SJSA1 (cell line): ENCODE measurements around the gene TBX18. TPM values are rescaled to one million over a fixed set of nuclear protein-coding genes. Genes with fewer than 3 reads are reported as not detected.

Experiments
- DNase-seq, 2 experiments: peaks; one replicate each; pipeline ENCODE4 v3.0.0-alpha.2; 2015 to 2020; ENCODE audit warnings: low spot score in 2 of 2, low read depth in 1 of 2
- H3K27ac ChIP-seq: fragments of 250-450 bp; sonication (Bioruptor Pico); 2 replicates; pipeline ENCODE4 v1.5.1; 2020; ENCODE audit warnings: mild to moderate bottlenecking, moderate library complexity
- H3K27me3 ChIP-seq: fragments of 250-450 bp; sonication (Bioruptor Pico); replicated peaks from 2 replicates; pipeline ENCODE4 v1.5.1; 2020; ENCODE audit warnings: mild to moderate bottlenecking, moderate library complexity
- H3K36me3 ChIP-seq: fragments of 250-450 bp; sonication (Bioruptor Pico); 2 replicates; pipeline ENCODE4 v1.5.1; 2020; ENCODE audit warnings: mild to moderate bottlenecking
- H3K4me1 ChIP-seq: fragments of 250-450 bp; sonication (Bioruptor Pico); replicated peaks from 2 replicates; pipeline ENCODE4 v1.6.1; 2021; ENCODE audit warnings: mild to moderate bottlenecking
- H3K4me3 ChIP-seq: fragments of 250-450 bp; sonication (Bioruptor Pico); 2 replicates; pipeline ENCODE4 v1.5.1; 2020; ENCODE audit warnings: mild to moderate bottlenecking
- H3K9me3 ChIP-seq: fragments of 250-450 bp; sonication (Bioruptor Pico); replicated peaks from 2 replicates; pipeline ENCODE4 v1.5.1; 2020; ENCODE audit warnings: mild to moderate bottlenecking
- total RNA-seq: library from RNA; depleted of rRNA; stranded (reverse); fragments of >200 nt; shearing (Covaris generic); gene quantifications from 2 replicates; pipeline ENCODE4 v1.2.3, GENCODE V29; 2014

TBX18 gene
- total RNA-seq, 1 experiment from 2014 or later = 35.1 TPM

- DNase-seq = peak in 1 of 2 experiments; percentile 45
- Histone ChIP-seq H3K36me3 (no peaks in the 10 kb centered on the region), H3K27me3 (no peaks in the 10 kb centered on the region), H3K4me3 (peak overlapping the region; percentile 36), H3K9me3 (0 out of 2 replicates have a peak, but pooled peaks cover 4% of the 10 kb centered on the region), H3K4me1 (peaks cover 22% of the 10 kb centered on the region), H3K27ac (peak overlapping the region; percentile 48)
Observed at GRCh38 chr6:84769306-84769705, 4.9 kb upstream of the TBX18 start.

GRCh38 chr6:84768442-84769174, 4.2 kb upstream of the TBX18 start:
- Histone ChIP-seq H3K27ac (peak overlapping the region; percentile 48), H3K4me3 (peak overlapping the region; percentile 36), H3K4me1 (peaks cover 22% of the 10 kb centered on the region), H3K9me3 (0 out of 2 replicates have a peak, but pooled peaks cover 2% of the 10 kb centered on the region), H3K36me3 (peaks cover 3% of the 10 kb centered on the region), H3K27me3 (no peaks in the 10 kb centered on the region)
- DNase-seq = peak; percentile 67 to 86

GRCh38 chr6:84767526-84768201, 3.3 kb upstream of the TBX18 start:
- Histone ChIP-seq H3K27me3 (no peaks in the 10 kb centered on the region), H3K4me3 (peak overlapping the region; percentile 36), H3K9me3 (no peaks in the 10 kb centered on the region), H3K36me3 (peaks cover 9% of the 10 kb centered on the region), H3K4me1 (peaks cover 22% of the 10 kb centered on the region), H3K27ac (peak overlapping the region; percentile 48; the same call in 1 of the 2 replicates)
- DNase-seq = peak in 1 of 2 experiments; percentile 21

GRCh38 chr6:84766799-84767525, 2.6 kb upstream of the TBX18 start:
- Histone ChIP-seq H3K27ac (no peak overlapping the region), H3K4me1 (peaks cover 22% of the 10 kb centered on the region), H3K27me3 (no peaks in the 10 kb centered on the region), H3K4me3 (no peak overlapping the region), H3K9me3 (no peaks in the 10 kb centered on the region), H3K36me3 (peaks cover 16% of the 10 kb centered on the region)
- no peak for DNase-seq

- Histone ChIP-seq H3K9me3 (no peaks in the 10 kb centered on the region), H3K4me1 (peaks cover 22% of the 10 kb centered on the region), H3K36me3 (peaks cover 17% of the 10 kb centered on the region), H3K27me3 (no peaks in the 10 kb centered on the region), H3K4me3 (no peak overlapping the region), H3K27ac (no peak overlapping the region)
- no peak for DNase-seq
Observed at GRCh38 chr6:84766118-84766798, 1.9 kb upstream of the TBX18 start.

GRCh38 chr6:84763886-84764331, 489 bp downstream of the TBX18 start:
- Histone ChIP-seq H3K4me3 (peak overlapping the region; percentile 86), H3K27me3 (no peaks in the 10 kb centered on the region), H3K9me3 (no peaks in the 10 kb centered on the region), H3K4me1 (peaks cover 22% of the 10 kb centered on the region), H3K27ac (peak overlapping the region; percentile 80), H3K36me3 (peaks cover 30% of the 10 kb centered on the region)
- no peak for DNase-seq

GRCh38 chr6:84763003-84763885, 1.2 kb downstream of the TBX18 start:
- H3K4me3 ChIP-seq = peak overlapping the region; percentile 86
- H3K36me3 ChIP-seq = peaks cover 31% of the 10 kb centered on the region
- H3K4me1 ChIP-seq = peaks cover 22% of the 10 kb centered on the region
- H3K9me3 ChIP-seq = no peaks in the 10 kb centered on the region
- peak overlapping the region; percentile 80 for H3K27ac ChIP-seq
- no peaks in the 10 kb centered on the region for H3K27me3 ChIP-seq
- DNase-seq = peak; percentile 89 to 94

GRCh38 chr6:84762220-84763002, 2.0 kb downstream of the TBX18 start:
- DNase-seq = peak; percentile 63 to 73
- no peaks in the 10 kb centered on the region for H3K27me3 ChIP-seq
- peak overlapping the region; percentile 86 for H3K4me3 ChIP-seq
- peaks cover 35% of the 10 kb centered on the region for H3K36me3 ChIP-seq
- peaks cover 13% of the 10 kb centered on the region for H3K4me1 ChIP-seq
- no peaks in the 10 kb centered on the region for H3K9me3 ChIP-seq
- H3K27ac ChIP-seq = peak overlapping the region; percentile 80

GRCh38 chr6:84758486-84758885, 5.9 kb downstream of the TBX18 start:
- Histone ChIP-seq H3K36me3 (peaks cover 68% of the 10 kb centered on the region), H3K4me3 (no peak overlapping the region), H3K4me1 (peaks cover 8% of the 10 kb centered on the region), H3K27me3 (no peaks in the 10 kb centered on the region), H3K27ac (no peak overlapping the region), H3K9me3 (no peaks in the 10 kb centered on the region)
- no peak for DNase-seq

GRCh38 chr6:84756877-84757276, 7.5 kb downstream of the TBX18 start:
- Histone ChIP-seq H3K36me3 (peaks cover 70% of the 10 kb centered on the region), H3K9me3 (no peaks in the 10 kb centered on the region), H3K4me3 (no peak overlapping the region), H3K27me3 (no peaks in the 10 kb centered on the region), H3K4me1 (peaks cover 13% of the 10 kb centered on the region), H3K27ac (no peak overlapping the region)
- no peak for DNase-seq

- Histone ChIP-seq H3K27ac (no peak overlapping the region), H3K36me3 (peaks cover 74% of the 10 kb centered on the region), H3K9me3 (no peaks in the 10 kb centered on the region), H3K27me3 (no peaks in the 10 kb centered on the region), H3K4me3 (no peak overlapping the region), H3K4me1 (peaks cover 13% of the 10 kb centered on the region)
- DNase-seq = no peak
Observed at GRCh38 chr6:84756466-84756865, 7.9 kb downstream of the TBX18 start.

- DNase-seq = no peak
- H3K27me3 ChIP-seq = no peaks in the 10 kb centered on the region
- H3K4me1 ChIP-seq = peaks cover 5% of the 10 kb centered on the region; the same call in 1 of the 2 replicates
- no peak overlapping the region for H3K4me3 ChIP-seq
- no peaks in the 10 kb centered on the region for H3K9me3 ChIP-seq
- peaks cover 93% of the 10 kb centered on the region for H3K36me3 ChIP-seq
- H3K27ac ChIP-seq = no peak overlapping the region
Observed at GRCh38 chr6:84753173-84753572, 11.2 kb downstream of the TBX18 start.
